Fibroblast of lung (primary cell): Measurements from ENCODE around the gene SBNO1.

Experiments used
- EZH2 ChIP-seq: IDR thresholded peaks from 2 replicates; pipeline ENCODE4 v1.5.1; 2012; ENCODE audit warnings: low read length, control low read depth, mild to moderate bottlenecking; ENCODE audit errors: missing control alignments
- TF ChIP-seq, protein P1 (sequence below), 2 donors: IDR thresholded peaks in 1 of 2; conservative IDR thresholded peaks in 1 of 2; 1 replicate in 1 of 2; 2 replicates in 1 of 2; pipeline ENCODE4 v1.5.1; 2011 to 2012; ENCODE audit warnings: low read length in 2 of 2, control low read depth in 1 of 2, inconsistent platforms in 1 of 2, low read depth in 1 of 2, mild to moderate bottlenecking in 1 of 2

DNA sequence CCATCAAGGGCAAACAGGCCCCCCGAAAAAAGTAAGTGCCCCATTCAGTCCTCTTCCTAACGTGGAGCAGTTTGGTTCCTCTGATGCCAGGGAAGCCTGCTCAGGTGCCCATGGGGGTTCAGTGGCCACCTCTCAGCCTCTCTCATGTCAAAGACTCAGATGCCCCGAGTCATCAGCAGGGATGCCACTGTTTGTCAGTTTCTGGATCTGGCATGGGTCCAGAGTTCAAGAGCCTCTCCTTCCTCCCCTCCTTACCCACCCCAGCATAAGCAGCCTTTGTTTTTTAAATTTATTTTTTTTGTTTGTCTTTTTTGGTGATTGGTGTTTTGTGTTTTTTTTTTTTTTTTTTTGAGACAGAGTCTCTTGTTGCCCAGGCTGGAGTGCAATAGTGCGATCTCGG, 30.6 kb upstream of the SBNO1 start:
- TF ChIP-seq EZH2, result no peak
- TF ChIP-seq, protein P1, sequence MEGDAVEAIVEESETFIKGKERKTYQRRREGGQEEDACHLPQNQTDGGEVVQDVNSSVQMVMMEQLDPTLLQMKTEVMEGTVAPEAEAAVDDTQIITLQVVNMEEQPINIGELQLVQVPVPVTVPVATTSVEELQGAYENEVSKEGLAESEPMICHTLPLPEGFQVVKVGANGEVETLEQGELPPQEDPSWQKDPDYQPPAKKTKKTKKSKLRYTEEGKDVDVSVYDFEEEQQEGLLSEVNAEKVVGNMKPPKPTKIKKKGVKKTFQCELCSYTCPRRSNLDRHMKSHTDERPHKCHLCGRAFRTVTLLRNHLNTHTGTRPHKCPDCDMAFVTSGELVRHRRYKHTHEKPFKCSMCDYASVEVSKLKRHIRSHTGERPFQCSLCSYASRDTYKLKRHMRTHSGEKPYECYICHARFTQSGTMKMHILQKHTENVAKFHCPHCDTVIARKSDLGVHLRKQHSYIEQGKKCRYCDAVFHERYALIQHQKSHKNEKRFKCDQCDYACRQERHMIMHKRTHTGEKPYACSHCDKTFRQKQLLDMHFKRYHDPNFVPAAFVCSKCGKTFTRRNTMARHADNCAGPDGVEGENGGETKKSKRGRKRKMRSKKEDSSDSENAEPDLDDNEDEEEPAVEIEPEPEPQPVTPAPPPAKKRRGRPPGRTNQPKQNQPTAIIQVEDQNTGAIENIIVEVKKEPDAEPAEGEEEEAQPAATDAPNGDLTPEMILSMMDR (conservative IDR thresholded peaks at IDR 0.05 in 1 of 2, IDR thresholded peaks at IDR 0.05 in 1 of 2; ENCODE audit: low read depth in 1 of 2, low read length in 2 of 2), result no peak
